ENCODE measurements around the gene GP9.
"Not testable (repeated sequence)": the region's sequence is repeated elsewhere in the genome, so short reads cannot be mapped to it uniquely, and the experiment has no call there.

GP9 gene

DNA sequence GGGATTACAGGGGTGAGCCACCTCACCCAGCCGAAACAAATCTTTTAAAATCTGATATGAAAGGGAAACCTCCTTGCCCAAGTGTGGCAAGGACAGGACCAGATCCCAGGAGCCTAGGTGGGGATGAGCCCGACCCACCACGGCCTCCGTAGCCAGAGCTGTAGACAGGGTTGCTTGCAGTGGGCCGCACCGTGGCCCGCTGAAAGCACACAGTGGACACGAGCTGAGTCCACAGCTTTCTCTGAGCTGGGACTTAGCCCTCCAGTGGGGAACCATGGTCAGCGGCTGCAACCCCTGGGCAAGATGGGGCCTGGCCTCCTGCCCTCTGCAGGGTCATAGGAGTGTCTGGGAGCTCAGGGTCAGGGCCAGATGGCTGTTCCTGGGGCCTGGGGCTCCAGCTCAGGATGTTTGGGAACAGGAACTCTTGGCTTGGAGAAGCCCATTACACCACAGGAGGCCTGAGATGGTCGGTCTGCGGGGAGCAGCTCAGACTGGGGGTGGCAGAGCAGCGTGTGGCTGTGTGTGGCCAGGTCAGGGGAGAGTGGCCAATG, 24.7 kb downstream of the GP9 start:
- POLR2A ChIA-PET, result no interaction called here

GRCh38 chr3:129085818-129086217, 25.2 kb downstream of the GP9 start:
- no peak for DNase-seq (ENCODE audit: low read depth, low spot score)
- ChIA-PET POLR2A (no interaction called here), CTCF (interaction anchor here (0.7 to 1.3 kb wide), 3 partner anchors 33 to 115 kb away, joined by 3 to 6 read pairs (median 3); no protein-coding TSS in a partner anchor)

More for the DNA sequence above, 24.7 kb downstream of the GP9 start:
- no peak for DNase-seq (ENCODE audit: low read depth, low spot score)
- CTCF ChIA-PET, result interaction anchor here (0.7 to 1.3 kb wide), 4 partner anchors 32 to 115 kb away, joined by 3 to 6 read pairs (median 4); no protein-coding TSS in a partner anchor
- H3K4me3 ChIP-seq (ENCODE audit: low read depth, low read length), result no peak overlapping the region
- TF ChIP-seq, protein P1, sequence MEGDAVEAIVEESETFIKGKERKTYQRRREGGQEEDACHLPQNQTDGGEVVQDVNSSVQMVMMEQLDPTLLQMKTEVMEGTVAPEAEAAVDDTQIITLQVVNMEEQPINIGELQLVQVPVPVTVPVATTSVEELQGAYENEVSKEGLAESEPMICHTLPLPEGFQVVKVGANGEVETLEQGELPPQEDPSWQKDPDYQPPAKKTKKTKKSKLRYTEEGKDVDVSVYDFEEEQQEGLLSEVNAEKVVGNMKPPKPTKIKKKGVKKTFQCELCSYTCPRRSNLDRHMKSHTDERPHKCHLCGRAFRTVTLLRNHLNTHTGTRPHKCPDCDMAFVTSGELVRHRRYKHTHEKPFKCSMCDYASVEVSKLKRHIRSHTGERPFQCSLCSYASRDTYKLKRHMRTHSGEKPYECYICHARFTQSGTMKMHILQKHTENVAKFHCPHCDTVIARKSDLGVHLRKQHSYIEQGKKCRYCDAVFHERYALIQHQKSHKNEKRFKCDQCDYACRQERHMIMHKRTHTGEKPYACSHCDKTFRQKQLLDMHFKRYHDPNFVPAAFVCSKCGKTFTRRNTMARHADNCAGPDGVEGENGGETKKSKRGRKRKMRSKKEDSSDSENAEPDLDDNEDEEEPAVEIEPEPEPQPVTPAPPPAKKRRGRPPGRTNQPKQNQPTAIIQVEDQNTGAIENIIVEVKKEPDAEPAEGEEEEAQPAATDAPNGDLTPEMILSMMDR (IDR thresholded peaks at IDR 0.05; ENCODE audit: insufficient read depth, low read length, missing control alignments), result no peak

DNA sequence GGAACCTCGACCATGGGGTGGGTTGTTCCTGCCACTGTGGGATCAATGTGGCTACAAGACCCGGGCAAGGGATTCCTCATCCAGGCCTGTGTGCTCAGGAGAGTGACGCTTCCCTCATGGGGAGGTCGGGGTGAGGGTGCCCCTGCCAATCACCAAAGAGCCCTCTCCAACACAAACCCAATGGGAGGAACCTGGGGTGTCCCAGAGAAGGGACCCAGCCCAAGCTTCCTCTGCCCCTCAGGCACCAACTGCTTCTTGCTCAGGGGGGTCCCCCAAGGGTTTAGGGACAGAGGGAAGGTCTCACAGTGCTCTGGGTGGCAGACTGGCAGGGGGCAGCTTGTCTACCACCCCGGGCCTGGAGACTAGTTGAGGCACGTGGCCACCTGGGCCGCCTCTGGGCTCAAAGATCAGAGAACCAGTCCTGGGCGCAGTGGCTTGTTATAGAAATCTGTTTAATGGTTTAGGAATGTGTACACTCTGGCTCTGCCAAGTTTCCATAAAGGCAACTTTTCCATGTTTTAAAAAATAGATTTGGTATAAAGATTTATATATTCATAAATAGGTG, 26.6 kb downstream of the GP9 start:
- H3K4me3 ChIP-seq (ENCODE audit: low read depth, low read length), result no peak overlapping the region
- no peak for DNase-seq (ENCODE audit: low read depth, low spot score)
- CTCF ChIA-PET, result interaction anchor here (0.6 kb wide), 1 partner anchor 116 kb away, joined by 3 read pairs; no protein-coding TSS in a partner anchor
- POLR2A ChIA-PET, result no interaction called here
- TF ChIP-seq, protein P1 (IDR thresholded peaks at IDR 0.05; ENCODE audit: insufficient read depth, low read length, missing control alignments), result no peak

More at GRCh38 chr3:129085818-129086217, 25.2 kb downstream of the GP9 start:
- TF ChIP-seq, protein P1 (IDR thresholded peaks at IDR 0.05; ENCODE audit: insufficient read depth, low read length, missing control alignments), result no peak
- H3K4me3 ChIP-seq (ENCODE audit: low read depth, low read length), result no peak overlapping the region

- DNase-seq (ENCODE audit: low read depth, low spot score); H3K4me3 ChIP-seq (ENCODE audit: low read depth, low read length); CTCF ChIA-PET; POLR2A ChIA-PET: not testable (repeated sequence)
Measured at GRCh38 chr3:129087904-129088303, 27.3 kb downstream of the GP9 start.

DNA sequence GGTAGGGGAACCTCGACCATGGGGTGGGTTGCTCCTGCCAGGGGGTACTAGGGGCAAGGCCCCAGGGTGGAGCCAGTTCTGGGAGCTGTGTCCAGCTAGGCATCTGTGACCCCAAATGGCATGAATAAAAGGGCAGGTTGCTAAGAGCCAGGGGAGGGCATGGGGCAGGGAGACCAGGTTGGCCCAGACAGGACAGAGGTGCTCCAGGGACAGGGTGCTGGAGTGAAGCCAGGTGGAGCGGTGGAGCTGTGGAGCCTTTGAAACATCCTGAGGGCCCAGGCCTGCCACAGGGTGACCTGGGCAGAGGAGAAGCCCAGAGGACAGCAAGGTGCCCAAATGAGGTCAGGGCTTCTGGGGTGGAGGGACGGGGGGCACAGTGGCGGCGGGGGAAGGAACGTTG, 27.7 kb downstream of the GP9 start:
- H3K4me3 ChIP-seq (ENCODE audit: low read depth, low read length); CTCF ChIA-PET; POLR2A ChIA-PET; DNase-seq (ENCODE audit: low read depth, low spot score): not testable (repeated sequence)

DNA sequence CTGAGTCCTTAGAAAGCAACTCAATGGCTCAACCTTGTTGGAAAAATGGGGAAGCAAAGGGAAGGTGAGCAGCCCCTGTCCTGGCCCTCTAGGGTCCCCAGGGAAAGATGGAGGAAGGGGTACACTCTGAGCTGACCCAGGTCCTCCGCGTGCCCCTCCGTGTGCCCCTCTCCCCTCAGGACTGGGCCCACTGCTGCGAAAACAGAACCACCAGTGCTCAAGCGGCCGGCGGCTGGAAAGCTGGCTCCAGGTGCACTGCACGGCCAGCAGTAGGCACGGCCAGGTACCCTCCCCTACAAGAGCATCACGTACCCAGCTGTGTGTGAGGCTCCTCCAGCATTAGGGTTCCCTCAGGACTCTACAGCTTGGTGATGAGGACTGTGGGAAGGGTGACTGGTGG, 34.7 kb downstream of the GP9 start:
- H3K4me3 ChIP-seq (ENCODE audit: low read depth, low read length), result no peak overlapping the region
- DNase-seq (ENCODE audit: low read depth, low spot score), result no peak
- TF ChIP-seq, protein P1 (IDR thresholded peaks at IDR 0.05; ENCODE audit: insufficient read depth, low read length, missing control alignments), result no peak
- ChIA-PET POLR2A (interaction anchor here (0.9 kb wide), 1 partner anchor 24 kb away, joined by 3 read pairs; no protein-coding TSS in a partner anchor), CTCF (interaction anchor here (2.1 to 2.8 kb wide), 2 partner anchors 42 to 125 kb away, joined by 7 to 8 read pairs; no protein-coding TSS in a partner anchor)

GRCh38 chr3:129100274-129100673, 39.7 kb downstream of the GP9 start:
- no peak for DNase-seq (ENCODE audit: low read depth, low spot score)
- CTCF ChIA-PET, result interaction anchor here (2.0 kb wide), 1 partner anchor 47 kb away, joined by 10 read pairs; no protein-coding TSS in a partner anchor

More at GRCh38 chr3:129100274-129100673, 39.7 kb downstream of the GP9 start:
- TF ChIP-seq, protein P1 (IDR thresholded peaks at IDR 0.05; ENCODE audit: insufficient read depth, low read length, missing control alignments), result no peak
- POLR2A ChIA-PET, result no interaction called here
- H3K4me3 ChIP-seq (ENCODE audit: low read depth, low read length), result no peak overlapping the region

All from AG04449 (cell line).